ENCODE measurements around the gene KMT2D.

Gene KMT2D

GRCh38 chr12:49054524-49054923, 6.1 kb downstream of the KMT2D start:
- Histone ChIP-seq H3K9me3 (ENCODE audit: low read length) (no peaks in the 10 kb centered on the region), H3K4me3 (ENCODE audit: low read depth, low read length, poor library complexity, severe bottlenecking) (no peak overlapping the region), H3K27me3 (ENCODE audit: insufficient read depth, low read length) (no peaks in the 10 kb centered on the region), H4K20me1 (ENCODE audit: insufficient read depth, low read length) (0 out of 2 replicates have a peak, but pooled peaks cover 2% of the 10 kb centered on the region), H3K9ac (ENCODE audit: low read length) (no peak overlapping the region), H3K36me3 (ENCODE audit: insufficient read depth, low read length) (peaks cover 62% of the 10 kb centered on the region), H3K4me1 (ENCODE audit: insufficient read depth, low read length, severe bottlenecking) (peaks cover 38% of the 10 kb centered on the region), H3F3A (ENCODE audit: insufficient read depth, low read length) (no peaks in the 10 kb centered on the region), H3K79me2 (ENCODE audit: insufficient read depth, low read length) (peaks cover 48% of the 10 kb centered on the region), H3K27ac (ENCODE audit: low read depth, low read length, poor library complexity, severe bottlenecking) (no peak overlapping the region), H2AFZ (ENCODE audit: low read length) (no peak overlapping the region), H3K4me2 (ENCODE audit: low read length) (no peak overlapping the region), H3K9me2 (ENCODE audit: low read depth, low read length) (no peaks in the 10 kb centered on the region)
- TF ChIP-seq CTCF (IDR thresholded peaks at IDR 0.05; ENCODE audit: low read length) (no peak), EZH2 (IDR thresholded peaks at IDR 0.05; ENCODE audit: borderline replicate concordance, low read length) (no peak)

GRCh38 chr12:49054096-49054495, 6.5 kb downstream of the KMT2D start:
- no peak for TF ChIP-seq CTCF (IDR thresholded peaks at IDR 0.05; ENCODE audit: low read length)
- TF ChIP-seq EZH2 (IDR thresholded peaks at IDR 0.05; ENCODE audit: borderline replicate concordance, low read length), result no peak
- H3K4me2 ChIP-seq (ENCODE audit: low read length), result no peak overlapping the region
- no peak overlapping the region for H3K9ac ChIP-seq (ENCODE audit: low read length)
- no peaks in the 10 kb centered on the region for H3F3A ChIP-seq (ENCODE audit: insufficient read depth, low read length)
- no peaks in the 10 kb centered on the region for H3K27me3 ChIP-seq (ENCODE audit: insufficient read depth, low read length)
- H2AFZ ChIP-seq (ENCODE audit: low read length), result no peak overlapping the region
- no peaks in the 10 kb centered on the region for H3K9me2 ChIP-seq (ENCODE audit: low read depth, low read length)
- H3K4me1 ChIP-seq (ENCODE audit: insufficient read depth, low read length, severe bottlenecking), result peaks cover 37% of the 10 kb centered on the region
- H3K27ac ChIP-seq (ENCODE audit: low read depth, low read length, poor library complexity, severe bottlenecking), result no peak overlapping the region
- H3K4me3 ChIP-seq (ENCODE audit: low read depth, low read length, poor library complexity, severe bottlenecking), result no peak overlapping the region
- H4K20me1 ChIP-seq (ENCODE audit: insufficient read depth, low read length), result 0 out of 2 replicates have a peak, but pooled peaks cover 2% of the 10 kb centered on the region
- peaks cover 67% of the 10 kb centered on the region for H3K36me3 ChIP-seq (ENCODE audit: insufficient read depth, low read length)
- peaks cover 44% of the 10 kb centered on the region for H3K79me2 ChIP-seq (ENCODE audit: insufficient read depth, low read length)
- no peaks in the 10 kb centered on the region for H3K9me3 ChIP-seq (ENCODE audit: low read length)

- TF ChIP-seq CTCF (IDR thresholded peaks at IDR 0.05; ENCODE audit: low read length) (no peak), EZH2 (IDR thresholded peaks at IDR 0.05; ENCODE audit: borderline replicate concordance, low read length) (no peak)
These were observed 8.0 kb downstream of the KMT2D start for GRCh38 chr12:49052451-49053208.

More at GRCh38 chr12:49052451-49053208, 8.0 kb downstream of the KMT2D start:
- Histone ChIP-seq H3K27me3 (ENCODE audit: insufficient read depth, low read length) (no peaks in the 10 kb centered on the region), H4K20me1 (ENCODE audit: insufficient read depth, low read length) (0 out of 2 replicates have a peak, but pooled peaks cover 2% of the 10 kb centered on the region), H3K36me3 (ENCODE audit: insufficient read depth, low read length) (peaks cover 81% of the 10 kb centered on the region), H3F3A (ENCODE audit: insufficient read depth, low read length) (no peaks in the 10 kb centered on the region), H3K4me2 (ENCODE audit: low read length) (no peak overlapping the region), H3K27ac (ENCODE audit: low read depth, low read length, poor library complexity, severe bottlenecking) (no peak overlapping the region), H3K9me3 (ENCODE audit: low read length) (no peaks in the 10 kb centered on the region), H2AFZ (ENCODE audit: low read length) (no peak overlapping the region), H3K9me2 (ENCODE audit: low read depth, low read length) (no peaks in the 10 kb centered on the region), H3K4me3 (ENCODE audit: low read depth, low read length, poor library complexity, severe bottlenecking) (no peak overlapping the region), H3K9ac (ENCODE audit: low read length) (no peak overlapping the region), H3K4me1 (ENCODE audit: insufficient read depth, low read length, severe bottlenecking) (peaks cover 22% of the 10 kb centered on the region), H3K79me2 (ENCODE audit: insufficient read depth, low read length) (peaks cover 29% of the 10 kb centered on the region)
